ENCODE results near the gene LDB3. TPM values are rescaled to one million over a fixed set of nuclear protein-coding genes. Genes with fewer than 3 reads are reported as not detected.

LDB3 gene
- total and polyA plus RNA-seq, 9 of the 15 experiments (the other 6 are each of a cell fraction or from before 2014, with no cell fraction given): 0.03 TPM; not detected in 8

DNA sequence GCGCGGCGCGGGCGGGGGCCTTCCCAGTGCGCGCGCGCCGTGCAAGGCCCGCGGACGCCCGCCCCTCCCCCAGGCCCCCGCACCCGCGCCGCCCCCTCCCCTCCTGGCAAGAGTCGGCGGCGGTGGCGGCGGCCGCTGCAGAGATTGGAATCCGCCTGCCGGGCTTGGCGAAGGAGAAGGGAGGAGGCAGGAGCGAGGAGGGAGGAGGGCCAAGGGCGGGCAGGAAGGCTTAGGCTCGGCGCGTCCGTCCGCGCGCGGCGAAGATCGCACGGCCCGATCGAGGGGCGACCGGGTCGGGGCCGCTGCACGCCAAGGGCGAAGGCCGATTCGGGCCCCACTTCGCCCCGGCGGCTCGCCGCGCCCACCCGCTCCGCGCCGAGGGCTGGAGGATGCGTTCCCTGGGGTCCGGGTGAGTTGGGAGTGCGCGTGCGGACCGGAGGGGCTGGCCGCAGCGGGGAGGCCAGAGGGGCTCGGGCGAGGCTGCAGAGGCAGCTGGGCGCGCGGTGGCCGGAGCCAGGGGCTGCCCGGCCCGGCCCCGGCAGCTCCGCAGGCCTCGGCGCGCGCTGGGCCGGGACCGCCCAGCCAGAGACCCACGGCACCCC, 88.3 kb downstream of the LDB3 start, which contains the start of gene BMPR1A (continued):
- TF ChIP-seq, protein P1, sequence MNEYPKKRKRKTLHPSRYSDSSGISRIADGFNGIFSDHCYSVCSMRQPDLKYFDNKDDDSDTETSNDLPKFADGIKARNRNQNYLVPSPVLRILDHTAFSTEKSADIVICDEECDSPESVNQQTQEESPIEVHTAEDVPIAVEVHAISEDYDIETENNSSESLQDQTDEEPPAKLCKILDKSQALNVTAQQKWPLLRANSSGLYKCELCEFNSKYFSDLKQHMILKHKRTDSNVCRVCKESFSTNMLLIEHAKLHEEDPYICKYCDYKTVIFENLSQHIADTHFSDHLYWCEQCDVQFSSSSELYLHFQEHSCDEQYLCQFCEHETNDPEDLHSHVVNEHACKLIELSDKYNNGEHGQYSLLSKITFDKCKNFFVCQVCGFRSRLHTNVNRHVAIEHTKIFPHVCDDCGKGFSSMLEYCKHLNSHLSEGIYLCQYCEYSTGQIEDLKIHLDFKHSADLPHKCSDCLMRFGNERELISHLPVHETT (CRISPR knock-in tag; conservative IDR thresholded peaks at IDR 0.05 in 1 of 2, IDR thresholded peaks at IDR 0.05 in 1 of 2): peak in 1 of 2 experiments; percentile 68; a peak in 1 of 4 replicates
- TF ChIP-seq C11orf30 (IDR thresholded peaks at IDR 0.05; ENCODE audit: low read depth): no peak
- TF ChIP-seq, protein P2, sequence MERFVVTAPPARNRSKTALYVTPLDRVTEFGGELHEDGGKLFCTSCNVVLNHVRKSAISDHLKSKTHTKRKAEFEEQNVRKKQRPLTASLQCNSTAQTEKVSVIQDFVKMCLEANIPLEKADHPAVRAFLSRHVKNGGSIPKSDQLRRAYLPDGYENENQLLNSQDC (CRISPR knock-in tag; IDR thresholded peaks at IDR 0.05): 0 out of 2 replicates have a peak, but pooled peaks have one; percentile 43
- TF ChIP-seq CTBP1 (IDR thresholded peaks at IDR 0.05; ENCODE audit: borderline replicate concordance): peak; percentile 39
- TF ChIP-seq, protein P3, sequence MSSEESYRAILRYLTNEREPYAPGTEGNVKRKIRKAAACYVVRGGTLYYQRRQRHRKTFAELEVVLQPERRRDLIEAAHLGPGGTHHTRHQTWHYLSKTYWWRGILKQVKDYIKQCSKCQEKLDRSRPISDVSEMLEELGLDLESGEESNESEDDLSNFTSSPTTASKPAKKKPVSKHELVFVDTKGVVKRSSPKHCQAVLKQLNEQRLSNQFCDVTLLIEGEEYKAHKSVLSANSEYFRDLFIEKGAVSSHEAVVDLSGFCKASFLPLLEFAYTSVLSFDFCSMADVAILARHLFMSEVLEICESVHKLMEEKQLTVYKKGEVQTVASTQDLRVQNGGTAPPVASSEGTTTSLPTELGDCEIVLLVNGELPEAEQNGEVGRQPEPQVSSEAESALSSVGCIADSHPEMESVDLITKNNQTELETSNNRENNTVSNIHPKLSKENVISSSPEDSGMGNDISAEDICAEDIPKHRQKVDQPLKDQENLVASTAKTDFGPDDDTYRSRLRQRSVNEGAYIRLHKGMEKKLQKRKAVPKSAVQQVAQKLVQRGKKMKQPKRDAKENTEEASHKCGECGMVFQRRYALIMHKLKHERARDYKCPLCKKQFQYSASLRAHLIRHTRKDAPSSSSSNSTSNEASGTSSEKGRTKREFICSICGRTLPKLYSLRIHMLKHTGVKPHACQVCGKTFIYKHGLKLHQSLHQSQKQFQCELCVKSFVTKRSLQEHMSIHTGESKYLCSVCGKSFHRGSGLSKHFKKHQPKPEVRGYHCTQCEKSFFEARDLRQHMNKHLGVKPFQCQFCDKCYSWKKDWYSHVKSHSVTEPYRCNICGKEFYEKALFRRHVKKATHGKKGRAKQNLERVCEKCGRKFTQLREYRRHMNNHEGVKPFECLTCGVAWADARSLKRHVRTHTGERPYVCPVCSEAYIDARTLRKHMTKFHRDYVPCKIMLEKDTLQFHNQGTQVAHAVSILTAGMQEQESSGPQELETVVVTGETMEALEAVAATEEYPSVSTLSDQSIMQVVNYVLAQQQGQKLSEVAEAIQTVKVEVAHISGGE (CRISPR knock-in tag; IDR thresholded peaks at IDR 0.05): peak in 1 of 3 experiments; percentile 70; a peak in 1 of 6 replicates
- TF ChIP-seq, protein P4, sequence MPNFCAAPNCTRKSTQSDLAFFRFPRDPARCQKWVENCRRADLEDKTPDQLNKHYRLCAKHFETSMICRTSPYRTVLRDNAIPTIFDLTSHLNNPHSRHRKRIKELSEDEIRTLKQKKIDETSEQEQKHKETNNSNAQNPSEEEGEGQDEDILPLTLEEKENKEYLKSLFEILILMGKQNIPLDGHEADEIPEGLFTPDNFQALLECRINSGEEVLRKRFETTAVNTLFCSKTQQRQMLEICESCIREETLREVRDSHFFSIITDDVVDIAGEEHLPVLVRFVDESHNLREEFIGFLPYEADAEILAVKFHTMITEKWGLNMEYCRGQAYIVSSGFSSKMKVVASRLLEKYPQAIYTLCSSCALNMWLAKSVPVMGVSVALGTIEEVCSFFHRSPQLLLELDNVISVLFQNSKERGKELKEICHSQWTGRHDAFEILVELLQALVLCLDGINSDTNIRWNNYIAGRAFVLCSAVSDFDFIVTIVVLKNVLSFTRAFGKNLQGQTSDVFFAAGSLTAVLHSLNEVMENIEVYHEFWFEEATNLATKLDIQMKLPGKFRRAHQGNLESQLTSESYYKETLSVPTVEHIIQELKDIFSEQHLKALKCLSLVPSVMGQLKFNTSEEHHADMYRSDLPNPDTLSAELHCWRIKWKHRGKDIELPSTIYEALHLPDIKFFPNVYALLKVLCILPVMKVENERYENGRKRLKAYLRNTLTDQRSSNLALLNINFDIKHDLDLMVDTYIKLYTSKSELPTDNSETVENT (CRISPR knock-in tag; IDR thresholded peaks at IDR 0.05): peak; percentile 67; the same call in 1 of the 2 replicates
- TF ChIP-seq GTF2E2 (tag; IDR thresholded peaks at IDR 0.05): no peak
- TF ChIP-seq POLR2G (IDR thresholded peaks at IDR 0.05; ENCODE audit: low read depth, low read length): peak; percentile 64
